GM12873 (cell line): ENCODE data around the gene MCU.

Experiments
- CTCF ChIP-seq: IDR thresholded peaks from 2 replicates; pipeline ENCODE4 v1.5.1; 2012; ENCODE audit warnings: low read depth, mild to moderate bottlenecking, moderate library complexity, low read length, control low read depth; ENCODE audit not compliant: insufficient read depth; ENCODE audit errors: missing control alignments

MCU gene

GRCh38 chr10:72895236-72895850, 203.4 kb downstream of the MCU start:
- no peak for TF ChIP-seq CTCF

- TF ChIP-seq CTCF = no peak
Measured at GRCh38 chr10:72898616-72899015, 206.7 kb downstream of the MCU start.

- no peak for TF ChIP-seq CTCF
Measured at GRCh38 chr10:72899545-72899944, 207.6 kb downstream of the MCU start.

GRCh38 chr10:72904806-72905205, 212.9 kb downstream of the MCU start:
- no peak for TF ChIP-seq CTCF

- no peak for TF ChIP-seq CTCF
Measured at GRCh38 chr10:72906446-72906845, 214.5 kb downstream of the MCU start.

GRCh38 chr10:72910705-72911104, 218.8 kb downstream of the MCU start:
- no peak for TF ChIP-seq CTCF

- TF ChIP-seq CTCF = no peak
Measured at GRCh38 chr10:72911758-72912157, 219.8 kb downstream of the MCU start.
